Epithelial cell of proximal tubule (primary cell): ENCODE measurements around the gene BST1. TPM values are rescaled to one million over a fixed set of nuclear protein-coding genes. Genes with fewer than 3 reads are reported as not detected.

ENCODE experiments used
- DNase-seq: peaks from one replicate; pipeline ENCODE4 v3.0.0-alpha.2; 2011; ENCODE audit warnings: low read depth
- H3K4me3 ChIP-seq: 2 replicates; pipeline ENCODE4 v1.5.1; 2011; ENCODE audit warnings: low read depth, mild to moderate bottlenecking, low read length
- CTCF ChIP-seq: conservative IDR thresholded peaks from 2 replicates; pipeline ENCODE4 v1.5.1; 2012; ENCODE audit warnings: low read depth, mild to moderate bottlenecking, low read length
- total RNA-seq: library from RNA; depleted of rRNA; stranded (reverse); fragments of >200 nt; gene quantifications from 2 replicates; pipeline ENCODE4 v1.2.3, GENCODE V29; 2015

BST1 gene
- total RNA-seq = 13.0 and 21.7 TPM in 2 replicates

- H3K4me3 ChIP-seq = peak within 1 kb of the TSS; percentile 57
- TF ChIP-seq CTCF = no peak
- no peak for DNase-seq
These were observed at the start of gene BST1 for GRCh38 chr4:15702941-15703403. Gene BST1 (plus strand): TSS chr4:15703065. CDS start chr4:15703145, 80 bp downstream.

GRCh38 chr4:15653420-15653819 is 49.4 kb upstream of the BST1 start:
- peak overlapping the region; percentile 74 for H3K4me3 ChIP-seq
- TF ChIP-seq CTCF = no peak
- no peak for DNase-seq

DNA sequence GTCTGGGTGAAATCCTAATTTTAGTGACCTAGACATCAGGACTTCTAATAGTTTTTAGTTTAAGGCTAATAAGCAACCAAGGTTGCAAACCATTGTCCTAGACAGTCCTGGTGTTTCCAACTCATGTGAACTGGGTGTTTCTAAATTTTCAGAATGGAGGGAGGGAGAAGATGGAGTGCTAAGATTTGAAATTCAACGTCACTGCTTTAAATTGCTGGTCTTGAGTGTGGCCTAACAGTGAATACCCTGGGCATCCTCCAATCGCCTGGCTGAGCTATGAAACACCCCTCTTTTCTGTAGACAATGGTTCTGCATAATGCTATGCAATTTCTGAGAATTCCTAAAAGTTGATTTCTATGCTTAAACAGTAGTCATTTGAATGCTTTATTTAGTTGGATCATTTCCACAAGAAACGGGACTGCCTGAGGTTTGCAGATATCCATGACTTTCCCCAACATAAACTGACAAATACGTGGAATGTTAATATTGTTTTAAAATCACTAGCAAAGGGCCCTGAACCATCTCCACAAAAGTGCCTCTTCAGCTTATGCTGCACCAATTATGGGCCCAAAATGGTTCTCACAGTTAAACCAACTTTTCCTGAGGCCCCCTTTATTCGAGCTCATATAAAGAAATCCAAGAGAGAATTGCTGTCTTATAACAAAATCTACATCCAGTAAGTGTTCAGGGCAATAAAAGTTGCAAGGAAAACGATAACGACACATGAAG is 48.8 kb upstream of the BST1 start:
- TF ChIP-seq CTCF = no peak
- DNase-seq = no peak
- H3K4me3 ChIP-seq = peak overlapping the region; percentile 74

DNA sequence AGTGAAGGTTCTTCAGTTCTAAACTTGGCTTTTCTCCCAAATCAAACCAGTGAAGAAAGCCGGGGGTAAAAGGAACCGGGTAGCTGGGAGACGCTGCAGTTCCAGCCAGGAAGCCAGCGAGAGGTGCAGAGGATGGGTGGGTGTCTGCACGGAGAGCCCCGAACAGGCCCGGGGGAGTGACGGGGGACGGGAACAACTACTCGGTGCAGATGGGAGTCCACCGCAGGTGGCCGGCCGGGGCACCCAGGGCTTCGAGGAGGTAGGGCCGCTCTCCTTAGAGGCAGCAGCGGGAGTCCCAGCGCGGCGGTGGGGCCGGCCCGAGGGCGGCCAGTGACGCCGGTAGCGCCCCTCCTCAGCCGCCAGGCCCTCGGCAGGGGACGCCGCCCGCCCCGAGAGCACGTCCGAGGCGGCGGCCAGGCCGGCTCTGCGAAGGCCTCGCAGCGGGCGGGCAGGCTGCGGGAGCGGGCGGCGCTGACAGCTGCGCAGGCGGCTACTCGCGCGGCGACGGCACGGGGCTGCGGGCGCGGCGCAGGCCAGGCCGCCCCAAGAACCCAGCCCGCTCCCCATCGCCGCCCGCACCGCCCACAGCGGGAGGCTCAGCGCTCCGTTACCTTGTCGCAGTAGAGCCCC is 48.2 kb upstream of the BST1 start:
- TF ChIP-seq CTCF = no peak
- no peak for DNase-seq
- peak overlapping the region; percentile 74 for H3K4me3 ChIP-seq

DNA sequence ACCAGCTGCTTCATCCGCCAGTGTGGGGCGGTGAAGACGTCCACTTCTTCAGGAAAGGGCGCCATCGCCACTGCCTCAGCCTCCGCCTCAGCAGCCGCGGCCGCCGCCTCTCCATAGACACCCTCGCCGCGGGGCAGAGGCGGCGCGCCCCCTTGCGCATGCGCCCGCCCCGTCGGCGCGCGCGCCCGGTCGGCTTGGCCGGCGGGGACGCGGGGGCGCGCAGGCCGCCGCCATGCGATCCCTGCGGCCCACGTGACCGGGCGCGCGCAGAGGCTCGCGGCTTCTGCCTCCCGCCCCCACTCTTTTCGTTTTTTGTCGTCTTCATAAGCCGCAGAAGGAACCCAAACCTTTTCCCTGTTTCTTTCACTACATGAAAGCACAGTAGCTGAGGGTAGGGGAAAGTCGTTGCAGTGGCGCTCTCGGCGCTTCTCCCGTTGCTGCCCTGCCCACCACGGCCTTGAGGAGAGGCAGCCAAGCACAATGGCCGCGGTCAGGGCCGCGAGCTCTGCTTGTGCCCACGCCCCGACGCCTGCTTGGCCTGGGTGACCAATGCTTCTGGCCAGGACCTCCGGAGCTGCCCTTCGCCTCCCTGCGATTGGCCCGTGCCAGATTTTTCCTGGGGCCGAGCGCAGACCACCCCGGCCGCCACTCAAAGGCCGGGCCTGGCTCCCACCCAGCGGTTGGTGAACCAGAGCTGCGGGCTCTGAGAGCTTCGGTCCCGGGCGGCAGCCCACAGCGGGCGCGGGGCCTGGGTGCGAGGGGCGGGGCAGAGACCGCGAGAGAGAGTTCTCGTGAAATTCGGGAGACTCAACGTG is 47.4 kb upstream of the BST1 start, which contains the start of gene FBXL5:
Gene FBXL5 (minus strand): TSS at position 135 of the 815 bp plus-strand sequence. CDS start 70 bp downstream, at position 65.
- TF ChIP-seq CTCF = no peak
- peak within 1 kb of the TSS; percentile 74 for H3K4me3 ChIP-seq
- no peak for DNase-seq

DNA sequence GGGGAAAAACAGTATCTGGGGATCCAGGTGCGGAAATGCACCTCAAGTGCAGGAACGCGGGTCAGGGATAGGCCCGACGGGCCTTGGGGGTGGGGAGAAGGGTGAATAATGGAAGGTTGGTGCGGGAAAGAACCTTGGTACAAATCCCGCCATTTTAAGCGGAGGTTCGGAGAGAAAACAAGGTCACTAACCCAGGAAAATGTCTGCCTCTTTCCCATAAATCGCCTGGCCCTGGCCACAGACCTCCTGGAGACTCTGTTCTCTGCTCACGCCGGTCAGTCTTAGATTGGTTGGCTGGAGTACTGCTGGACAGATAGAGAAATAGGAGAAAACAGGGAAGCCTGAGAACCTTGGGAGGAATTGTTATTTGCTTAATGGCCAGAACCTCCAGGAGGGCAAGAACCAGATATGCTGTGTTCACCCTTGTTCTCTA is 46.8 kb upstream of the BST1 start:
- DNase-seq = no peak
- TF ChIP-seq CTCF = no peak
- peak overlapping the region; percentile 52 for H3K4me3 ChIP-seq
